Measurements from ENCODE around the gene LAMTOR2.

LAMTOR2 gene

DNA sequence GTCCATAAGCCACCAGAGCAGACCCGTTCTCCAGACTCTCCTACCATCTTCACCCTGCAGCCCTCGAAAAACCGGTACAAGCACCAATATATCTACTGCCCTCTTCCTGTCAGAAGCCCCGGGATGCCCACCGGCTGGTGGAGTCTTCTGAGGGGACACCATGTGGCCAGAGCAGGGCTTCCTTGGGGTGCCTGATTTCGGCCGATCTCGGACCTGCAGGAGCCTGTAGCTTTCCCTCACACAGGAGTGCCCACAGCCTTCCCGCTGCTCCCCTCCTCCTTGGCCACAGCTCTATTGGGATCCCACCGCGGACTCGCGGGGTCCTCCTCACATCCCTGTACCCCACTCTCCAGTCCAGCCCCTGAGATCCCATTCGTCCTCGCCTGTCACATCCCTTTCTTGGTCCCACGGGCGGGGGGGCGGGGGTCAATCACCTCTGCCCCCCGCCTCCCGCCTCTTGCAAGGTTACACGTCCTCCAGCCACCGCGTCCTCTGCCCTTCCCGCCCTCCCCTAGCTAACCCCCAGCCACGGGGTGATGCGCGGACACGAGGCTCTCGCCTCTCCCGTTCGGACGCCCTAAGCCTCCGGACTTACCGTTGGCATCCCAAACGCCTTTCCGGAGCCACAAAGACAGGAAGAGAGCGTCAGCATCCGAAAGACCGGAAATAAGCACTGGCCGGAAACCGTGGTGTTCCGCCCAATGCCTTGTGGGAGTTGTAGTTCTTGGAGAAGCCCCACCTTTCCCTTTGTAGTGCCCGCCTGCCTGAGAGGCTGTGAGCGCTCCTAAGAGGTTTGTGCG, 34.1 kb upstream of the LAMTOR2 start, which contains the start of gene SSR2:
SSR2 (minus strand) TSS at position 659 of the 800 bp plus-strand sequence. CDS start 784 bp downstream, outside the sequence.
- Histone ChIP-seq H3K23ac (ENCODE audit: low read length in 2 of 2) (peak within 1 kb of the TSS in 1 of 2 experiments; percentile 42), H3K4me2 (ENCODE audit: low read length, poor library complexity, severe bottlenecking) (peak within 1 kb of the TSS; percentile 93), H2BK12ac (ENCODE audit: low read length in 2 of 2) (no peak within 1 kb of the TSS), H2BK15ac (ENCODE audit: low read depth, poor library complexity, severe bottlenecking) (peak within 1 kb of the TSS; percentile 40), H3K4ac (ENCODE audit: low read depth in 1 of 2, low read length in 2 of 2) (peak within 1 kb of the TSS in 1 of 2 experiments; percentile 57), H3K79me1 (replicated peaks; ENCODE audit: low read length, poor library complexity, severe bottlenecking) (peaks cover 2% of the 10 kb centered on the region), H3K27me3 (ENCODE audit: control insufficient read depth in 1 of 2, insufficient read depth in 1 of 2, low read length in 2 of 2) (peaks cover 0 to 4% of the 10 kb centered on the region in 2 experiments), H3K14ac (ENCODE audit: low read length in 2 of 2) (no peak within 1 kb of the TSS), H3K4me3 (ENCODE audit: insufficient read depth in 1 of 2, low read depth in 1 of 2, low read length in 2 of 2) (peak within 1 kb of the TSS; percentile 82 to 92), H3K4me1 (ENCODE audit: control insufficient read depth, insufficient read depth, low read depth, low read length) (peaks cover 3% of the 10 kb centered on the region), H3K27ac (ENCODE audit: low read length, poor library complexity, severe bottlenecking) (peak within 1 kb of the TSS; percentile 21), H2BK5ac (ENCODE audit: low read depth, low read length, poor library complexity, severe bottlenecking) (no peak within 1 kb of the TSS), H3K9me3 (ENCODE audit: control insufficient read depth, low read length) (no peaks in the 10 kb centered on the region), H3K36me3 (ENCODE audit: control insufficient read depth in 1 of 2, insufficient read depth in 2 of 2, low read depth in 1 of 2, low read length in 2 of 2) (peaks cover 23 to 30% of the 10 kb centered on the region in 2 experiments), H3K18ac (ENCODE audit: low read depth in 1 of 2, low read length in 2 of 2) (peak within 1 kb of the TSS; percentile 16 to 76), H4K8ac (ENCODE audit: low read length) (peak within 1 kb of the TSS; percentile 90), H2AK5ac (ENCODE audit: low read length, severe bottlenecking) (no peak within 1 kb of the TSS), H2BK120ac (ENCODE audit: low read depth, low read length) (peak within 1 kb of the TSS; percentile 56), H2AFZ (ENCODE audit: low read depth, low read length) (no peak within 1 kb of the TSS), H4K91ac (ENCODE audit: low read length) (no peak within 1 kb of the TSS), H3K9ac (ENCODE audit: low read length) (peak within 1 kb of the TSS; percentile 92)
- under 1% methylated on average over 45 of the region's 45 CpGs for WGBS
- peak; percentile 94 for DNase-seq

DNA sequence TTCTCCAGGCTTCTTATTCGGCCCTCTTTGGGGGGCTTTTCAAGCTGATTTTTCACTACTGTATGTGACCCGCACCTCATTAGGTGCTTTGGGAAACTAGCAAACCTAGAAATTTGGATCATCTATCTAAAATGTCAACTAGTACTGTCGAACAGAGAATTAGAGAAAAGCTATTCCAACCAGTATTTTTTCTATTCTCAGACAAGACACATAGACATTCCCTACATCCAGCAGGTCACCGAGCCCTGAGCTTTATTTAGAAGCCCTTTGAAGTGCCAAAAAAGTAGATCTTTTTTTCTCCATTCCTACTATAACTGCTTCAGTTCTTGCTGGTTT, 33.5 kb upstream of the LAMTOR2 start:
- no peak for DNase-seq
- peaks cover 0 to 4% of the 10 kb centered on the region in 2 experiments for H3K27me3 ChIP-seq (ENCODE audit: control insufficient read depth in 1 of 2, insufficient read depth in 1 of 2, low read length in 2 of 2)
- H3K79me1 ChIP-seq (replicated peaks; ENCODE audit: low read length, poor library complexity, severe bottlenecking): peaks cover 2% of the 10 kb centered on the region
- no peak overlapping the region for H3K27ac ChIP-seq (ENCODE audit: low read length, poor library complexity, severe bottlenecking)
- no peak overlapping the region for H2AK5ac ChIP-seq (ENCODE audit: low read length, severe bottlenecking)
- WGBS: 7% methylated on average over 3 of the region's 4 CpGs
- H2BK12ac ChIP-seq (ENCODE audit: low read length in 2 of 2): no peak overlapping the region
- peak overlapping the region; percentile 40 for H2BK15ac ChIP-seq (ENCODE audit: low read depth, poor library complexity, severe bottlenecking)
- H3K4me2 ChIP-seq (ENCODE audit: low read length, poor library complexity, severe bottlenecking): peak overlapping the region; percentile 93
- H4K8ac ChIP-seq (ENCODE audit: low read length): peak overlapping the region; percentile 90
- H3K4me1 ChIP-seq (ENCODE audit: control insufficient read depth, insufficient read depth, low read depth, low read length): peaks cover 7% of the 10 kb centered on the region
- peaks cover 23 to 24% of the 10 kb centered on the region in 2 experiments for H3K36me3 ChIP-seq (ENCODE audit: control insufficient read depth in 1 of 2, insufficient read depth in 2 of 2, low read depth in 1 of 2, low read length in 2 of 2)
- H3K23ac ChIP-seq (ENCODE audit: low read length in 2 of 2): no peak overlapping the region
- no peak overlapping the region for H2BK120ac ChIP-seq (ENCODE audit: low read depth, low read length)
- H3K18ac ChIP-seq (ENCODE audit: low read depth in 1 of 2, low read length in 2 of 2): no peak overlapping the region
- no peaks in the 10 kb centered on the region for H3K9me3 ChIP-seq (ENCODE audit: control insufficient read depth, low read length)
- H3K4ac ChIP-seq (ENCODE audit: low read depth in 1 of 2, low read length in 2 of 2): no peak overlapping the region
- peak overlapping the region; percentile 92 for H3K9ac ChIP-seq (ENCODE audit: low read length)
- no peak overlapping the region for H4K91ac ChIP-seq (ENCODE audit: low read length)
- H3K4me3 ChIP-seq (ENCODE audit: insufficient read depth in 1 of 2, low read depth in 1 of 2, low read length in 2 of 2): peak overlapping the region in 1 of 2 experiments; percentile 92
- no peak overlapping the region for H2BK5ac ChIP-seq (ENCODE audit: low read depth, low read length, poor library complexity, severe bottlenecking)
- H2AFZ ChIP-seq (ENCODE audit: low read depth, low read length): no peak overlapping the region
- H3K14ac ChIP-seq (ENCODE audit: low read length in 2 of 2): no peak overlapping the region

- Histone ChIP-seq H3K4ac (ENCODE audit: low read depth in 1 of 2, low read length in 2 of 2) (no peak overlapping the region), H3K4me3 (ENCODE audit: insufficient read depth in 1 of 2, low read depth in 1 of 2, low read length in 2 of 2) (no peak overlapping the region), H3K79me1 (replicated peaks; ENCODE audit: low read length, poor library complexity, severe bottlenecking) (peaks cover 2% of the 10 kb centered on the region), H3K4me2 (ENCODE audit: low read length, poor library complexity, severe bottlenecking) (no peak overlapping the region), H4K91ac (ENCODE audit: low read length) (no peak overlapping the region), H3K36me3 (ENCODE audit: control insufficient read depth in 1 of 2, insufficient read depth in 2 of 2, low read depth in 1 of 2, low read length in 2 of 2) (peaks cover 15 to 17% of the 10 kb centered on the region in 2 experiments), H3K9me3 (ENCODE audit: control insufficient read depth, low read length) (no peaks in the 10 kb centered on the region), H3K18ac (ENCODE audit: low read depth in 1 of 2, low read length in 2 of 2) (no peak overlapping the region), H3K14ac (ENCODE audit: low read length in 2 of 2) (no peak overlapping the region), H4K8ac (ENCODE audit: low read length) (no peak overlapping the region), H2BK15ac (ENCODE audit: low read depth, poor library complexity, severe bottlenecking) (no peak overlapping the region), H3K9ac (ENCODE audit: low read length) (no peak overlapping the region), H3K4me1 (ENCODE audit: control insufficient read depth, insufficient read depth, low read depth, low read length) (peaks cover 7% of the 10 kb centered on the region), H3K27ac (ENCODE audit: low read length, poor library complexity, severe bottlenecking) (no peak overlapping the region), H2BK5ac (ENCODE audit: low read depth, low read length, poor library complexity, severe bottlenecking) (no peak overlapping the region), H3K23ac (ENCODE audit: low read length in 2 of 2) (no peak overlapping the region), H2AFZ (ENCODE audit: low read depth, low read length) (no peak overlapping the region), H3K27me3 (ENCODE audit: control insufficient read depth in 1 of 2, insufficient read depth in 1 of 2, low read length in 2 of 2) (peaks cover 0 to 4% of the 10 kb centered on the region in 2 experiments), H2BK12ac (ENCODE audit: low read length in 2 of 2) (no peak overlapping the region), H2BK120ac (ENCODE audit: low read depth, low read length) (no peak overlapping the region), H2AK5ac (ENCODE audit: low read length, severe bottlenecking) (no peak overlapping the region)
- 71% methylated on average over 1 of the region's 2 CpGs for WGBS
- DNase-seq: no peak
Measured at GRCh38 chr1:156021954-156022353, 32.6 kb upstream of the LAMTOR2 start.

DNA sequence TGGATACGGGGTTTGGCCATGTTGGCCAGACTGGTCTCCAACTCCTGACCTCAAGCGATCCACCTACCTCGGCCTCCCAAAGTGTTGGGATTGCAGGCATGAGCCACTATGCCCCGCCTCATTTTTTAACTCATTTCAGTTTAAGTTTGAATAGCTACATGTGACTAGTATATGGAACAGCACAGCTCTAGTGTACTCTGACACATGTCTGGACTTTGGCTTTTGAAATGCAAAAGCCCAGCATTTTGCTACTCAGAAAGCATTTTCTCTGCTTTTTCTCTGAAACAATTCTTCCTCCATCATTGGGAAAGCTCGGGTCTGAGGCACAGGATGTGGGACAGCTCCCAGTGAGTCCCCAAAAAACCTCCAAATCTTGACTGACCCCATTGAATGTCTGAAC, 29.8 kb upstream of the LAMTOR2 start:
- peaks cover 5% of the 10 kb centered on the region for H3K4me1 ChIP-seq (ENCODE audit: control insufficient read depth, insufficient read depth, low read depth, low read length)
- H2BK5ac ChIP-seq (ENCODE audit: low read depth, low read length, poor library complexity, severe bottlenecking): no peak overlapping the region
- H4K8ac ChIP-seq (ENCODE audit: low read length): no peak overlapping the region
- no peak overlapping the region for H3K23ac ChIP-seq (ENCODE audit: low read length in 2 of 2)
- no peak overlapping the region for H3K4me3 ChIP-seq (ENCODE audit: insufficient read depth in 1 of 2, low read depth in 1 of 2, low read length in 2 of 2)
- WGBS: 90% methylated on average over 5 of the region's 5 CpGs
- H3K14ac ChIP-seq (ENCODE audit: low read length in 2 of 2): no peak overlapping the region
- peaks cover 0 to 4% of the 10 kb centered on the region in 2 experiments for H3K27me3 ChIP-seq (ENCODE audit: control insufficient read depth in 1 of 2, insufficient read depth in 1 of 2, low read length in 2 of 2)
- H2BK120ac ChIP-seq (ENCODE audit: low read depth, low read length): no peak overlapping the region
- H2AFZ ChIP-seq (ENCODE audit: low read depth, low read length): no peak overlapping the region
- no peak overlapping the region for H2BK15ac ChIP-seq (ENCODE audit: low read depth, poor library complexity, severe bottlenecking)
- no peak overlapping the region for H3K4ac ChIP-seq (ENCODE audit: low read depth in 1 of 2, low read length in 2 of 2)
- no peak overlapping the region for H2AK5ac ChIP-seq (ENCODE audit: low read length, severe bottlenecking)
- no peak overlapping the region for H3K4me2 ChIP-seq (ENCODE audit: low read length, poor library complexity, severe bottlenecking)
- no peak overlapping the region for H3K18ac ChIP-seq (ENCODE audit: low read depth in 1 of 2, low read length in 2 of 2)
- no peak overlapping the region for H2BK12ac ChIP-seq (ENCODE audit: low read length in 2 of 2)
- no peaks in the 10 kb centered on the region for H3K79me1 ChIP-seq (replicated peaks; ENCODE audit: low read length, poor library complexity, severe bottlenecking)
- H3K27ac ChIP-seq (ENCODE audit: low read length, poor library complexity, severe bottlenecking): no peak overlapping the region
- DNase-seq: no peak
- H4K91ac ChIP-seq (ENCODE audit: low read length): no peak overlapping the region
- no peaks in the 10 kb centered on the region for H3K9me3 ChIP-seq (ENCODE audit: control insufficient read depth, low read length)
- no peaks in the 10 kb centered on the region for H3K36me3 ChIP-seq (ENCODE audit: control insufficient read depth in 1 of 2, insufficient read depth in 2 of 2, low read depth in 1 of 2, low read length in 2 of 2)
- no peak overlapping the region for H3K9ac ChIP-seq (ENCODE audit: low read length)
